Loucy (cell line): ENCODE data around the gene STAB2.

Source experiments
- H2AFZ ChIP-seq: fragments of 200-600 bp; sonication (generic); 2 replicates; pipeline ENCODE4 v1.6.0; 2016; ENCODE audit warnings: antibody characterized with exemption, mild to moderate bottlenecking, low read length, moderate library complexity
- H3F3A ChIP-seq: fragments of 200-600 bp; 2 replicates; pipeline ENCODE4 v1.6.0; 2016; ENCODE audit warnings: antibody characterized with exemption, low read depth, mild to moderate bottlenecking
- H3K27me3 ChIP-seq: fragments of 200-600 bp; sonication (generic); 2 replicates; pipeline ENCODE4 v1.6.1; 2014; ENCODE audit warnings: low read length, mild to moderate bottlenecking; ENCODE audit not compliant: insufficient read depth, poor library complexity, severe bottlenecking
- H3K36me3 ChIP-seq: fragments of 200-600 bp; sonication (generic); 2 replicates; pipeline ENCODE4 v1.6.1; 2016; ENCODE audit warnings: low read length; ENCODE audit not compliant: insufficient read depth
- H3K4me1 ChIP-seq: fragments of 200-600 bp; sonication (generic); 2 replicates; pipeline ENCODE4 v1.5.1; 2014; ENCODE audit warnings: low read length, mild to moderate bottlenecking; ENCODE audit not compliant: insufficient read depth, poor library complexity, severe bottlenecking
- H3K4me2 ChIP-seq: fragments of 200-600 bp; sonication (generic); 2 replicates; pipeline ENCODE4 v1.6.0; 2014; ENCODE audit warnings: antibody characterized with exemption, low read length, low read depth, mild to moderate bottlenecking; ENCODE audit not compliant: poor library complexity, severe bottlenecking
- H3K4me3 ChIP-seq: fragments of 200-600 bp; sonication (generic); 2 replicates; pipeline ENCODE4 v1.5.1; 2014; ENCODE audit warnings: low read length, mild to moderate bottlenecking, mixed read lengths; ENCODE audit not compliant: poor library complexity, severe bottlenecking
- H3K79me2 ChIP-seq: fragments of 200-600 bp; sonication (generic); 2 replicates; pipeline ENCODE4 v1.6.1; 2014; ENCODE audit warnings: low read length; ENCODE audit not compliant: insufficient read depth
- H3K9ac ChIP-seq: fragments of 200-600 bp; sonication (generic); 2 replicates; pipeline ENCODE4 v1.6.0; 2014; ENCODE audit warnings: mild to moderate bottlenecking, low read depth, low read length, moderate library complexity; ENCODE audit not compliant: poor library complexity, severe bottlenecking
- H3K9me2 ChIP-seq: fragments of 200-600 bp; sonication (generic); replicated peaks from 2 replicates; pipeline ENCODE4 v1.6.1; 2016; ENCODE audit warnings: low read depth, low read length, mixed read lengths
- H3K9me3 ChIP-seq: fragments of 200-600 bp; sonication (generic); 2 replicates; pipeline ENCODE4 v1.6.1; 2014; ENCODE audit warnings: mild to moderate bottlenecking, antibody characterized with exemption, low read length, low read depth; ENCODE audit not compliant: insufficient read depth
- H4K20me1 ChIP-seq: fragments of 200-600 bp; sonication (generic); 2 replicates; pipeline ENCODE4 v1.6.0; 2014; ENCODE audit warnings: antibody characterized with exemption, low read length, mild to moderate bottlenecking; ENCODE audit not compliant: insufficient read depth, poor library complexity, severe bottlenecking
- CTCF ChIP-seq: fragments of 200-600 bp; sonication (generic); conservative IDR thresholded peaks from 2 replicates; pipeline ENCODE4 v1.5.1; 2014; ENCODE audit warnings: mild to moderate bottlenecking, antibody characterized with exemption, low read length
- EZH2phosphoT487 ChIP-seq: fragments of 200-600 bp; IDR thresholded peaks from 2 replicates; pipeline ENCODE4 v1.6.1; 2018; ENCODE audit warnings: antibody characterized with exemption, mild to moderate bottlenecking, moderate library complexity, borderline replicate concordance

STAB2 gene

DNA sequence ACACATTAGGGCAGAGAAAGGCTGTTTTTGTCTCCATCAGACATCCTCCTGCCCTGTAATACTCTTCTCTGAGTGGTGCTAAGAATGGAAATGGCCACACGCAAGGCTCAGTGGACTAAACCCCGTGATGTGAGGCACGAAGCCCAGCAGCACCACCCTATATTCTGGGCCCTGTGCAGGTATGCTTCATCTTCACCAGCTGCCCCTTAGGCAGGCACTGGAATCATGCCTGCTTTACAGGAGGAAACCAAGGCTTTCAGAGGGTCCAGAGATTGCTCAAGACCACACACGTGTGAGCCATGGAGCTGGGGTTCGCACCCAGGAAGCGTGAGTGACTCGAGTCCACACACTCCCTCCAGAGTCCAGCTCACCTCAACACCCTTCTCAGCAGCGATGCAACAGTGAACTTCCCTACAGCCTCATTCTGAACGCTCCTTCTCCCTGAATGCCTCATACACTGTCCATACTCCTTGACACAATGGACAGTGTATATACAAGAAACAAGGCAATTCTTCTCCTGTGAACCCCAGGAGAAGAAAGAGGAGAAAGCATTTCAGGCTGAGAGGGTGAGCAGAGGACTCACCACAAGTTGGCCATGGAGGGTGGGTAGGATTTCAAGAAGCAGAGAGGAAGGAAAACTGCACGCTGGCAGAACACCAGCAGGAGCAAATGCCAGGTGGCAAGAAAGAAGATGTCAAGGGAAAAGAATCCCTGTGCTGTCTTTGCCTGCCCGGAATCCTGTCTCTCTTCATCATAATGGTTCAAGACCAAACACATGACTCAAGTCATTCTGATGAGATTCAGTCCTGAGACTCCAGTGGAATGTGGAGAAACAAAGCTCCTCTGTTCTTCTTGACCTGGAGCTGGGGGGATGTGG lies 214.9 kb downstream of the STAB2 start:
- Histone ChIP-seq H3K4me3 (no peak overlapping the region), H3K9me3 (no peaks in the 10 kb centered on the region), H3F3A (no peaks in the 10 kb centered on the region), H3K4me1 (no peaks in the 10 kb centered on the region), H3K36me3 (no peaks in the 10 kb centered on the region), H3K27me3 (no peaks in the 10 kb centered on the region), H3K79me2 (no peaks in the 10 kb centered on the region), H3K4me2 (no peak overlapping the region), H3K9me2 (no peaks in the 10 kb centered on the region), H4K20me1 (no peaks in the 10 kb centered on the region), H3K9ac (no peak overlapping the region), H2AFZ (no peak overlapping the region)
- TF ChIP-seq CTCF: no peak
- no peak for TF ChIP-seq EZH2phosphoT487

- Histone ChIP-seq H3K36me3 (no peaks in the 10 kb centered on the region), H3K9ac (no peak overlapping the region), H3K9me2 (no peaks in the 10 kb centered on the region), H3K79me2 (no peaks in the 10 kb centered on the region), H3F3A (no peaks in the 10 kb centered on the region), H3K4me2 (no peak overlapping the region), H2AFZ (no peak overlapping the region), H3K4me3 (no peak overlapping the region), H3K9me3 (no peaks in the 10 kb centered on the region), H3K4me1 (no peaks in the 10 kb centered on the region), H4K20me1 (no peaks in the 10 kb centered on the region), H3K27me3 (no peaks in the 10 kb centered on the region)
- TF ChIP-seq EZH2phosphoT487 (no peak), CTCF (no peak)
Measured at GRCh38 chr12:103802586-103802886, 215.5 kb downstream of the STAB2 start.

- TF ChIP-seq EZH2phosphoT487: no peak
- TF ChIP-seq CTCF: no peak
- Histone ChIP-seq H3K36me3 (no peaks in the 10 kb centered on the region), H3K79me2 (no peaks in the 10 kb centered on the region), H3K4me2 (no peak overlapping the region), H3K9me3 (no peaks in the 10 kb centered on the region), H3K9me2 (no peaks in the 10 kb centered on the region), H3K9ac (no peak overlapping the region), H3F3A (no peaks in the 10 kb centered on the region), H3K27me3 (no peaks in the 10 kb centered on the region), H2AFZ (no peak overlapping the region), H3K4me1 (no peaks in the 10 kb centered on the region), H4K20me1 (no peaks in the 10 kb centered on the region), H3K4me3 (no peak overlapping the region)
Measured at GRCh38 chr12:103803847-103804246, 216.8 kb downstream of the STAB2 start.
